ENCODE measurements around the gene CELSR2. TPM values are rescaled to one million over a fixed set of nuclear protein-coding genes. Genes with fewer than 3 reads are reported as not detected.

CELSR2 gene
- polyA plus RNA-seq, 1 donor (not counting 4 experiments of a cell fraction or from before 2014, with no cell fraction given), result 7.3 TPM

DNA sequence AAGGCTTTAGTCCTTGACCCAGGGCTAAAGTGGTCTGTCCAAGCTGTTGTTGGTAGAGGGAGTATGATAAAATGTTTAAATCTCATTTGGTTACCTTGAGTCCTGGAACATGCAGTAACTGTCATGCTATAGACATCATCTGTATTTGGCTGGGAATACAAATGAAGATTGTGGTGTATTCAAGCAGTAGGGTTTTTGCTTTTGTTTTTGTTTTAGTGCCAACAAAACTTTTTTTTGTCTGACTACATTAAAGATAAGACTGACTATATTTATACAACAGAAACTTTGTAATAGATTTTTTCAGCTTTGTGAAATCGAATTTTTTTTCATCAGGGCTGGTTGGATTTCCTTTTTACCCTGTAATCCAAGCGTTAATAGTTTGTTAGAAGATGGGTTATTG lies 43.0 kb upstream of the CELSR2 start:
- H3K9ac ChIP-seq (ENCODE audit: control insufficient read depth, extremely low read depth, insufficient read depth, low read length), result no peak overlapping the region
- H3K9me1 ChIP-seq (ENCODE audit: control insufficient read depth, extremely low read depth, insufficient read depth, low read length), result no peaks in the 10 kb centered on the region
- no peaks in the 10 kb centered on the region for H3K36me3 ChIP-seq (ENCODE audit: control insufficient read depth in 2 of 2, extremely low read depth in 1 of 2, insufficient read depth in 2 of 2, low read length in 2 of 2)
- H4K20me1 ChIP-seq (ENCODE audit: control insufficient read depth, extremely low read depth, insufficient read depth, low read length), result no peaks in the 10 kb centered on the region
- no peak overlapping the region for H2AFZ ChIP-seq (ENCODE audit: control insufficient read depth, low read length)
- H3K4me3 ChIP-seq (ENCODE audit: control insufficient read depth in 2 of 3, extremely low read depth in 1 of 3, insufficient read depth in 2 of 3, low read depth in 1 of 3, low read length in 3 of 3), result no peak overlapping the region
- no peak overlapping the region for H3K4me2 ChIP-seq (ENCODE audit: control insufficient read depth, extremely low read depth, insufficient read depth, low read depth, low read length)
- peaks cover 37% of the 10 kb centered on the region for H3K4me1 ChIP-seq (ENCODE audit: control insufficient read depth, extremely low read depth, insufficient read depth, low read length)
- no peaks in the 10 kb centered on the region for H3K79me2 ChIP-seq (ENCODE audit: control insufficient read depth, insufficient read depth, low read length)
- no peak overlapping the region for H3K27ac ChIP-seq (ENCODE audit: control insufficient read depth, insufficient read depth, low read length)
- no peak for DNase-seq (ENCODE audit: low read depth, low spot score)
- H3K27me3 ChIP-seq (ENCODE audit: control insufficient read depth, extremely low read depth, insufficient read depth, low read length), result no peaks in the 10 kb centered on the region
- TF ChIP-seq, protein P1, sequence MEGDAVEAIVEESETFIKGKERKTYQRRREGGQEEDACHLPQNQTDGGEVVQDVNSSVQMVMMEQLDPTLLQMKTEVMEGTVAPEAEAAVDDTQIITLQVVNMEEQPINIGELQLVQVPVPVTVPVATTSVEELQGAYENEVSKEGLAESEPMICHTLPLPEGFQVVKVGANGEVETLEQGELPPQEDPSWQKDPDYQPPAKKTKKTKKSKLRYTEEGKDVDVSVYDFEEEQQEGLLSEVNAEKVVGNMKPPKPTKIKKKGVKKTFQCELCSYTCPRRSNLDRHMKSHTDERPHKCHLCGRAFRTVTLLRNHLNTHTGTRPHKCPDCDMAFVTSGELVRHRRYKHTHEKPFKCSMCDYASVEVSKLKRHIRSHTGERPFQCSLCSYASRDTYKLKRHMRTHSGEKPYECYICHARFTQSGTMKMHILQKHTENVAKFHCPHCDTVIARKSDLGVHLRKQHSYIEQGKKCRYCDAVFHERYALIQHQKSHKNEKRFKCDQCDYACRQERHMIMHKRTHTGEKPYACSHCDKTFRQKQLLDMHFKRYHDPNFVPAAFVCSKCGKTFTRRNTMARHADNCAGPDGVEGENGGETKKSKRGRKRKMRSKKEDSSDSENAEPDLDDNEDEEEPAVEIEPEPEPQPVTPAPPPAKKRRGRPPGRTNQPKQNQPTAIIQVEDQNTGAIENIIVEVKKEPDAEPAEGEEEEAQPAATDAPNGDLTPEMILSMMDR (optimal IDR thresholded peaks at IDR 0.05 in 1 of 3, IDR thresholded peaks at IDR 0.05 in 1 of 3, conservative IDR thresholded peaks at IDR 0.05 in 1 of 3; ENCODE audit: extremely low read depth in 1 of 3, insufficient read depth in 2 of 3, low read length in 3 of 3), result no peak
- no peak for TF ChIP-seq EZH2 (IDR thresholded peaks at IDR 0.05; ENCODE audit: low read length)
- dilution Hi-C loops (cut with MboI; ENCODE audit: extremely low pct_ligation_motif_present, low sequenced_read_pairs), result no loop called here
- no peaks in the 10 kb centered on the region for H3K9me3 ChIP-seq (ENCODE audit: control insufficient read depth, low read depth, low read length)
- no peak for FAIRE-seq

DNA sequence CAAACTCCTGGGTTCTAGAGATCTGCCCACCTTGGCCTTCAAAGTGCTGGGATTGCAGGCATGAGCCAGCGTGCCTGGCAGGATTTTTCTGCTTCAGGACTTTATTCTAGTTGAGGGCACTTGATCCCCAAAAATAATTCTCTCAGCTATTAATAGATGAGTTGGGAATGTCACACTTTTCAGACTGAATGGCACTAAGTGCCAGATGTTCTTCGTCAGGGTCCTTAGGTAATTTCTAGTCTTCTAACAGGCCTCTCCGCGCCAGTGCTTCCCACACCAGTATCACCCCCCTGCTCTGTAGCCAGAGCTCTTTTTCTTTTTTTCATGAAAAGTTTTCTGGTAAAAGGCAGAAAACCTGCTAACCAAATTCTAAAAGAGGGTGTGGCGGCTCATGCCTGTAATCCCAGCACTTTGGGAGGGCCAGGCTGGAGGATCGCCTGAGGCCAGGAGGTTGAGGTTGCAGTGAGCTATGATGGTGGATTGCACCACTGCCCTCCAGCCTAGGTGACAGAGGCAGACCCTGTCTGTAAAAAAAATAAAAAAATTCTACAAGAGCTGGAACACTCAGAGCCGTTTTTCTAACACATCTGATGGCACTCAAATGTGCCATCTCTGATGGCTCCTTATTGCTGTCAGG lies 41.8 kb upstream of the CELSR2 start:
- DNase-seq (ENCODE audit: low read depth, low spot score) (no peak), FAIRE-seq (no peak)
- Histone ChIP-seq H3K4me2 (ENCODE audit: control insufficient read depth, extremely low read depth, insufficient read depth, low read depth, low read length) (no peak overlapping the region), H3K9me3 (ENCODE audit: control insufficient read depth, low read depth, low read length) (no peaks in the 10 kb centered on the region), H3K27me3 (ENCODE audit: control insufficient read depth, extremely low read depth, insufficient read depth, low read length) (no peaks in the 10 kb centered on the region), H3K9ac (ENCODE audit: control insufficient read depth, extremely low read depth, insufficient read depth, low read length) (no peak overlapping the region), H3K79me2 (ENCODE audit: control insufficient read depth, insufficient read depth, low read length) (no peaks in the 10 kb centered on the region), H2AFZ (ENCODE audit: control insufficient read depth, low read length) (no peak overlapping the region), H3K9me1 (ENCODE audit: control insufficient read depth, extremely low read depth, insufficient read depth, low read length) (no peaks in the 10 kb centered on the region), H3K36me3 (ENCODE audit: control insufficient read depth in 2 of 2, extremely low read depth in 1 of 2, insufficient read depth in 2 of 2, low read length in 2 of 2) (no peaks in the 10 kb centered on the region), H3K4me1 (ENCODE audit: control insufficient read depth, extremely low read depth, insufficient read depth, low read length) (peaks cover 32% of the 10 kb centered on the region), H3K4me3 (ENCODE audit: control insufficient read depth in 2 of 3, extremely low read depth in 1 of 3, insufficient read depth in 2 of 3, low read depth in 1 of 3, low read length in 3 of 3) (no peak overlapping the region), H3K27ac (ENCODE audit: control insufficient read depth, insufficient read depth, low read length) (no peak overlapping the region), H4K20me1 (ENCODE audit: control insufficient read depth, extremely low read depth, insufficient read depth, low read length) (no peaks in the 10 kb centered on the region)
- dilution Hi-C loops (cut with MboI; ENCODE audit: extremely low pct_ligation_motif_present, low sequenced_read_pairs), result no loop called here
- TF ChIP-seq EZH2 (IDR thresholded peaks at IDR 0.05; ENCODE audit: low read length), result no peak
- TF ChIP-seq, protein P1 (optimal IDR thresholded peaks at IDR 0.05 in 1 of 3, IDR thresholded peaks at IDR 0.05 in 1 of 3, conservative IDR thresholded peaks at IDR 0.05 in 1 of 3; ENCODE audit: extremely low read depth in 1 of 3, insufficient read depth in 2 of 3, low read length in 3 of 3), result no peak

Measured in keratinocyte (primary cell).